HepG2 (cell line): ENCODE data around the gene LRBA. TPM values are rescaled to one million over a fixed set of nuclear protein-coding genes. Genes with fewer than 3 reads are reported as not detected.

Experiments used
- ATAC-seq: fragments of 200-7000 bp; cut with Tn5 transposase; 3 replicates; pipeline ENCODE4 v1.9.1; 2020; ENCODE audit warnings: mild to moderate bottlenecking, moderate library complexity
- BruUV-seq: library from RNA; stranded (reverse); fragments of 400-500 nt; replicated peaks from 2 replicates; lab custom pipeline; 2021; lab: Mats Ljungman, UMichigan
- CTCF ChIA-PET: fragments of 300-600 bp; formaldehyde crosslinking; extraction: SDS; loops from one replicate; lab custom pipeline; 2021; ENCODE audit warnings: low total read pairs, inconsistent platforms, low intra/inter-chr PET ratio; lab: Yijun Ruan, JAX
- POLR2A ChIA-PET: fragments of 350-600 bp; sonication (Branson Sonifier 250); formaldehyde crosslinking; loops from one replicate; lab custom pipeline; 2020; ENCODE audit warnings: antibody characterized with exemption, inconsistent platforms; lab: Yijun Ruan, JAX
- DNase-seq: peaks from one replicate; pipeline ENCODE4 v3.0.0-alpha.2; 2015; ENCODE audit warnings: low spot score
- FAIRE-seq: peaks from 3 replicates; lab custom pipeline; 2011; peaks lifted over from hg19 to GRCh38; lab: Jason Lieb, UNC
- H2AFZ ChIP-seq: one replicate; pipeline ENCODE4 v1.6.1; 2011; ENCODE audit warnings: low read length, inconsistent platforms
- H3K27ac ChIP-seq: fragments of 300-600 bp; 3 replicates; pipeline ENCODE4 v1.8.0; 2011; ENCODE audit warnings: mixed run types, mild to moderate bottlenecking, mixed read lengths, low read length, inconsistent platforms; ENCODE audit not compliant: insufficient read depth; ENCODE audit errors: extremely low read length
- H3K27me3 ChIP-seq, 2 experiments: fragments of 200-600 bp in 1 of 2; 2 replicates in 1 of 2; 3 replicates in 1 of 2; pipeline versions ENCODE4 v1.6.0 to v1.8.0; 2011; ENCODE audit warnings: low read length in 2 of 2, mild to moderate bottlenecking in 2 of 2, moderate library complexity in 2 of 2, inconsistent platforms in 1 of 2; ENCODE audit not compliant: insufficient read depth in 2 of 2, control insufficient read depth in 1 of 2
- H3K36me3 ChIP-seq, 2 experiments: fragments of 200-600 bp in 1 of 2; replicated peaks in 1 of 2; 2 replicates in 1 of 2; 3 replicates in 1 of 2; pipeline versions ENCODE4 v1.5.1 to v1.8.0; 2011; ENCODE audit warnings: low read length in 2 of 2, inconsistent platforms in 1 of 2; ENCODE audit not compliant: insufficient read depth in 2 of 2, control insufficient read depth in 1 of 2
- H3K4me1 ChIP-seq: 2 replicates; pipeline ENCODE4 v1.5.1; 2012; ENCODE audit warnings: low read length, inconsistent platforms; ENCODE audit not compliant: insufficient read depth
- H3K4me2 ChIP-seq: 2 replicates; pipeline ENCODE4 v1.6.0; 2011; ENCODE audit warnings: low read depth, low read length, inconsistent platforms
- H3K4me3 ChIP-seq, 3 experiments: fragments of 200-600 bp in 1 of 3; sonication (generic), shearing (Covaris generic) in 1 of 3; replicated peaks in 1 of 3; 2 replicates each; pipeline ENCODE4 v1.5.1; 2011 to 2016; ENCODE audit warnings: low read length in 3 of 3, inconsistent platforms in 2 of 3, low read depth in 2 of 3, mild to moderate bottlenecking in 2 of 3, control low read depth in 1 of 3, mixed read lengths in 1 of 3; ENCODE audit not compliant: insufficient read depth in 1 of 3
- H3K79me2 ChIP-seq: one replicate; pipeline ENCODE4 v1.6.1; 2011; ENCODE audit warnings: low read length, inconsistent platforms; ENCODE audit not compliant: insufficient read depth
- H3K9ac ChIP-seq: 2 replicates; pipeline ENCODE4 v1.6.0; 2011; ENCODE audit warnings: mild to moderate bottlenecking, low read depth, low read length, inconsistent platforms; ENCODE audit not compliant: insufficient read depth
- H3K9me3 ChIP-seq: 2 replicates; pipeline ENCODE4 v1.5.1; 2012; ENCODE audit warnings: mild to moderate bottlenecking, low read length
- H4K20me1 ChIP-seq: 2 replicates; pipeline ENCODE4 v1.6.0; 2011; ENCODE audit warnings: inconsistent platforms, mild to moderate bottlenecking, low read length, moderate library complexity; ENCODE audit not compliant: insufficient read depth
- FOXA1 ChIP-seq, 2 experiments: fragments of 450-650 bp in 1 of 2; sonication (generic) in 1 of 2; formaldehyde crosslinking in 1 of 2; IDR thresholded peaks; 2 replicates each; pipeline versions ENCODE4 v1.4.0 to v1.6.1; 2016 to 2020; ENCODE audit warnings: missing genetic modification reagents in 1 of 2
- FOXP1 ChIP-seq, 2 experiments: fragments of 450-650 bp in 1 of 2; IDR thresholded peaks; 2 replicates each; pipeline ENCODE4 v1.6.1; 2017 to 2018; ENCODE audit warnings: antibody characterized with exemption in 1 of 2
- HOXA3 ChIP-seq: sonication (generic); formaldehyde crosslinking; IDR thresholded peaks from 2 replicates; pipeline ENCODE4 v1.5.0; 2020; ENCODE audit warnings: missing genetic modification reagents
- IRF9 ChIP-seq: sonication (generic); formaldehyde crosslinking; IDR thresholded peaks from 2 replicates; pipeline ENCODE4 v1.8.0; 2022; ENCODE audit warnings: missing genetic modification reagents, mild to moderate bottlenecking, borderline replicate concordance
- JUN ChIP-seq: sonication (generic); formaldehyde crosslinking; IDR thresholded peaks from 2 replicates; pipeline ENCODE4 v1.4.0; 2020; ENCODE audit warnings: mild to moderate bottlenecking, missing genetic modification reagents
- NONO ChIP-seq, 2 experiments: fragments of 450-650 bp in 1 of 2; sonication (generic) in 1 of 2; formaldehyde crosslinking in 1 of 2; IDR thresholded peaks in 1 of 2; conservative IDR thresholded peaks in 1 of 2; 2 replicates each; pipeline versions ENCODE4 v1.6.1 to v1.8.0; 2017 to 2022; ENCODE audit warnings: mild to moderate bottlenecking in 1 of 2, missing genetic modification reagents in 1 of 2, moderate library complexity in 1 of 2
- RCOR2 ChIP-seq: IDR thresholded peaks from 2 replicates; pipeline ENCODE4 v1.6.1; 2016; ENCODE audit warnings: missing biosample characterization, missing genetic modification reagents
- SP140L ChIP-seq: sonication (generic); formaldehyde crosslinking; IDR thresholded peaks from 2 replicates; pipeline ENCODE4 v1.4.0; 2020; ENCODE audit warnings: missing genetic modification reagents, borderline replicate concordance
- ZNF232 ChIP-seq: sonication (generic); formaldehyde crosslinking; IDR thresholded peaks from 2 replicates; pipeline ENCODE4 v1.4.0; 2020; ENCODE audit warnings: missing genetic modification reagents, borderline replicate concordance
- ZNF382 ChIP-seq: sonication (generic); formaldehyde crosslinking; IDR thresholded peaks from 2 replicates; pipeline ENCODE4 v1.5.0; 2020; ENCODE audit warnings: missing genetic modification reagents, mild to moderate bottlenecking, borderline replicate concordance
- ZNF550 ChIP-seq: sonication (generic); formaldehyde crosslinking; IDR thresholded peaks from 2 replicates; pipeline ENCODE4 v1.4.0; 2020; ENCODE audit warnings: mild to moderate bottlenecking, missing genetic modification reagents, borderline replicate concordance
- ZNF644 ChIP-seq: IDR thresholded peaks from 2 replicates; pipeline ENCODE4 v1.6.1; 2016; ENCODE audit warnings: low read depth
- ZNF747 ChIP-seq: sonication (generic); formaldehyde crosslinking; IDR thresholded peaks from 2 replicates; pipeline ENCODE4 v1.8.1; 2023; ENCODE audit warnings: missing genetic modification reagents, mild to moderate bottlenecking, borderline replicate concordance
- WGBS: methylation state at CpG from one replicate; pipeline ENCODE4 v1.1.6; 2017; ENCODE audit warnings: low lambda C conversion rate; 5-methylcytosine and 5-hydroxymethylcytosine counted together
- in situ Hi-C: cut with HindIII; loops from 2 replicates; pipeline ENCODE4 v1.10.0; 2017; ENCODE audit warnings: low pct_unique_long_range_greater_than_20kb; ENCODE audit not compliant: extremely low pct_ligation_motif_present
- intact Hi-C: fragments of 100-400 bp; cut with micrococcal nuclease; formaldehyde crosslinking; loops from one replicate; pipeline ENCODE4 v1.10.0; 2022; ENCODE audit not compliant: unreplicated experiment
- polyA plus RNA-seq, 8 experiments: library from polyadenylated mRNA; depleted of rRNA in 3 of 8; stranded (reverse) in 7 of 8; unstranded in 1 of 8; fragments of >200 nt; fragmentation: Illumina TruSeq in 4 of 8; extraction: Trizol in 4 of 8; gene quantifications; 2 replicates each; pipeline versions ENCODE4 v1.2.1 to v1.2.3, GENCODE V29; 2011 to 2016; ENCODE audit warnings: low read depth in 4 of 8, missing spikeins in 1 of 8, mixed read lengths in 1 of 8; ENCODE audit not compliant: insufficient read depth in 1 of 8
- total RNA-seq, 5 experiments: library from RNA; depleted of rRNA; stranded (reverse); fragments of >200 nt; fragmentation: Illumina TruSeq; extraction: Trizol; gene quantifications; 2 replicates each; pipeline ENCODE4 v1.2.3, GENCODE V29; 2016; ENCODE audit warnings: low read depth in 1 of 5
- TF ChIP-seq, protein P1 (sequence below): sonication (generic); formaldehyde crosslinking; IDR thresholded peaks from 2 replicates; pipeline ENCODE4 v1.4.0; 2020; ENCODE audit warnings: missing genetic modification reagents, borderline replicate concordance
- TF ChIP-seq, protein P2 (sequence below): IDR thresholded peaks from 2 replicates; pipeline ENCODE4 v1.6.1; 2012; ENCODE audit warnings: low read length, improper control_type of control experiment

Gene LRBA
- total and polyA plus RNA-seq, 2 of the 13 experiments (the other 11 are each of a cell fraction or from before 2014, with no cell fraction given): 21.0 to 37.2 TPM

DNA sequence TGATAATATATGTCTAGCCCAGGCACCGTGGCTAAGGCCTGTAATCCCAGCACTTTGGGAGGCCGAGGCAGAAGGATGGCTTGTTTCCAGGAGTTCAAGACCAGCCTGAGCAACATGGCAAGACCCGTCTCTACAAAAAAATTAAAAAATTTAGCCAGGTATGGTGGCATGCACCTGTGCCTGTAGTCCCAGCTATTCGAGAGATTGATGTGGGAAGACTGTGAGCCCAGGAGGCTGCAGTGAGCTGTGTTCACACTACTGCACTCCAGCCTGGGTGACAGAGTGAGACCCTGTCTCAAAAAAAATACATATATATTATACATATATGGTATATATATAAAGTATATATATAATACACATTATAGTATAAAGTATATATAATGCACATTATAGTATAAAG lies 595.1 kb downstream of the LRBA start:
- Histone ChIP-seq H3K79me2 (no peaks in the 10 kb centered on the region), H3K4me2 (no peak overlapping the region), H3K4me1 (no peaks in the 10 kb centered on the region), H3K9me3 (no peaks in the 10 kb centered on the region), H2AFZ (no peak overlapping the region), H4K20me1 (no peaks in the 10 kb centered on the region), H3K36me3 (0 out of 5 replicates have a peak, but pooled peaks cover 0 to 2% of the 10 kb centered on the region in 2 experiments), H3K27me3 (no peaks in the 10 kb centered on the region), H3K4me3 (no peak overlapping the region), H3K27ac (no peak overlapping the region), H3K9ac (no peak overlapping the region)
- ChIA-PET CTCF (no interaction called here), POLR2A (no interaction called here)
- in situ Hi-C loops (no loop called here), intact Hi-C loops (no loop called here)
- no peak for DNase-seq
- WGBS: 98% methylated on average over 4 of the region's 4 CpGs
- no peak for ATAC-seq
- FAIRE-seq: no peak
- TF ChIP-seq, protein P1, sequence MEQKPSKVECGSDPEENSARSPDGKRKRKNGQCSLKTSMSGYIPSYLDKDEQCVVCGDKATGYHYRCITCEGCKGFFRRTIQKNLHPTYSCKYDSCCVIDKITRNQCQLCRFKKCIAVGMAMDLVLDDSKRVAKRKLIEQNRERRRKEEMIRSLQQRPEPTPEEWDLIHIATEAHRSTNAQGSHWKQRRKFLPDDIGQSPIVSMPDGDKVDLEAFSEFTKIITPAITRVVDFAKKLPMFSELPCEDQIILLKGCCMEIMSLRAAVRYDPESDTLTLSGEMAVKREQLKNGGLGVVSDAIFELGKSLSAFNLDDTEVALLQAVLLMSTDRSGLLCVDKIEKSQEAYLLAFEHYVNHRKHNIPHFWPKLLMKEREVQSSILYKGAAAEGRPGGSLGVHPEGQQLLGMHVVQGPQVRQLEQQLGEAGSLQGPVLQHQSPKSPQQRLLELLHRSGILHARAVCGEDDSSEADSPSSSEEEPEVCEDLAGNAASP (CRISPR knock-in tag): no peak
- TF ChIP-seq ZNF382 (CRISPR knock-in tag): no peak
- no peak for TF ChIP-seq IRF9 (CRISPR knock-in tag)
- TF ChIP-seq, protein P2, sequence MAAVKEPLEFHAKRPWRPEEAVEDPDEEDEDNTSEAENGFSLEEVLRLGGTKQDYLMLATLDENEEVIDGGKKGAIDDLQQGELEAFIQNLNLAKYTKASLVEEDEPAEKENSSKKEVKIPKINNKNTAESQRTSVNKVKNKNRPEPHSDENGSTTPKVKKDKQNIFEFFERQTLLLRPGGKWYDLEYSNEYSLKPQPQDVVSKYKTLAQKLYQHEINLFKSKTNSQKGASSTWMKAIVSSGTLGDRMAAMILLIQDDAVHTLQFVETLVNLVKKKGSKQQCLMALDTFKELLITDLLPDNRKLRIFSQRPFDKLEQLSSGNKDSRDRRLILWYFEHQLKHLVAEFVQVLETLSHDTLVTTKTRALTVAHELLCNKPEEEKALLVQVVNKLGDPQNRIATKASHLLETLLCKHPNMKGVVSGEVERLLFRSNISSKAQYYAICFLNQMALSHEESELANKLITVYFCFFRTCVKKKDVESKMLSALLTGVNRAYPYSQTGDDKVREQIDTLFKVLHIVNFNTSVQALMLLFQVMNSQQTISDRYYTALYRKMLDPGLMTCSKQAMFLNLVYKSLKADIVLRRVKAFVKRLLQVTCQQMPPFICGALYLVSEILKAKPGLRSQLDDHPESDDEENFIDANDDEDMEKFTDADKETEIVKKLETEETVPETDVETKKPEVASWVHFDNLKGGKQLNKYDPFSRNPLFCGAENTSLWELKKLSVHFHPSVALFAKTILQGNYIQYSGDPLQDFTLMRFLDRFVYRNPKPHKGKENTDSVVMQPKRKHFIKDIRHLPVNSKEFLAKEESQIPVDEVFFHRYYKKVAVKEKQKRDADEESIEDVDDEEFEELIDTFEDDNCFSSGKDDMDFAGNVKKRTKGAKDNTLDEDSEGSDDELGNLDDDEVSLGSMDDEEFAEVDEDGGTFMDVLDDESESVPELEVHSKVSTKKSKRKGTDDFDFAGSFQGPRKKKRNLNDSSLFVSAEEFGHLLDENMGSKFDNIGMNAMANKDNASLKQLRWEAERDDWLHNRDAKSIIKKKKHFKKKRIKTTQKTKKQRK: no peak
- no peak for TF ChIP-seq HOXA3 (CRISPR knock-in tag)
- no peak for TF ChIP-seq FOXA1 (IDR thresholded peaks at IDR 0.05)
- no peak for TF ChIP-seq FOXA1 (CRISPR knock-in tag; IDR thresholded peaks at IDR 0.05)
- TF ChIP-seq JUN (CRISPR knock-in tag): no peak
- no peak for TF ChIP-seq ZNF644
- TF ChIP-seq ZNF232 (CRISPR knock-in tag): no peak
- no peak for TF ChIP-seq RCOR2 (CRISPR knock-in tag)
- no peak for TF ChIP-seq ZNF747 (CRISPR knock-in tag)
- no peak for TF ChIP-seq NONO (IDR thresholded peaks at IDR 0.05)
- TF ChIP-seq NONO (CRISPR knock-in tag; conservative IDR thresholded peaks at IDR 0.05): no peak
- no peak for TF ChIP-seq ZNF550
- no peak for TF ChIP-seq FOXP1 (IDR thresholded peaks at IDR 0.05)
- TF ChIP-seq FOXP1 (CRISPR knock-in tag; IDR thresholded peaks at IDR 0.05): no peak
- TF ChIP-seq SP140L (CRISPR knock-in tag): no peak
- BruUV-seq: no TSS peak
